Omental fat pad (tissue), 4 donors: ENCODE measurements around the gene NLE1. TPM values are rescaled to one million over a fixed set of nuclear protein-coding genes. Genes with fewer than 3 reads are reported as not detected.

ENCODE experiments used
- ATAC-seq: fragments of 150-250 bp; one replicate; pipeline ENCODE4 v1.9.1; 2016; ENCODE audit warnings: mild to moderate bottlenecking, moderate library complexity; ENCODE audit not compliant: low FRiP score
- DNase-seq: peaks from one replicate; pipeline ENCODE4 v3.0.0-alpha.2; 2019; ENCODE audit warnings: low spot score
- CTCF ChIP-seq, 3 donors: fragments of 450-650 bp; IDR thresholded peaks; one replicate each; pipeline ENCODE4 v1.5.1; 2016 to 2017; ENCODE audit warnings: antibody characterized with exemption in 3 of 3, mild to moderate bottlenecking in 3 of 3, moderate library complexity in 2 of 3
- total RNA-seq, 4 donors: library from RNA; depleted of rRNA; stranded (reverse); fragments of >200 nt; gene quantifications; one replicate each; pipeline ENCODE4 v1.1.0, GENCODE V29; 2016

The NLE1 gene
- total RNA-seq, 4 donors from 2014 or later: 12.1 to 31.3 (median 14.6) TPM

- ATAC-seq (no peak), DNase-seq (no peak)
- TF ChIP-seq CTCF (IDR thresholded peaks at IDR 0.05): no peak
Observed at GRCh38 chr17:35104844-35105450, 37.2 kb downstream of the NLE1 start.

- DNase-seq: no peak
- ATAC-seq: no peak
- no peak for TF ChIP-seq CTCF (IDR thresholded peaks at IDR 0.05)
Observed at GRCh38 chr17:35103271-35103670, 38.8 kb downstream of the NLE1 start.

GRCh38 chr17:35101725-35102124 is 40.4 kb downstream of the NLE1 start:
- no peak for ATAC-seq
- DNase-seq: no peak

GRCh38 chr17:35101036-35101435 is 41.1 kb downstream of the NLE1 start:
- no peak for TF ChIP-seq CTCF (IDR thresholded peaks at IDR 0.05)
- ATAC-seq (no peak), DNase-seq (no peak)

More at GRCh38 chr17:35101725-35102124, 40.4 kb downstream of the NLE1 start:
- no peak for TF ChIP-seq CTCF (IDR thresholded peaks at IDR 0.05)

GRCh38 chr17:35099908-35100307 is 42.2 kb downstream of the NLE1 start:
- ATAC-seq (no peak), DNase-seq (no peak)
- TF ChIP-seq CTCF (IDR thresholded peaks at IDR 0.05): no peak

GRCh38 chr17:35097776-35098175 is 44.3 kb downstream of the NLE1 start:
- TF ChIP-seq CTCF (IDR thresholded peaks at IDR 0.05): no peak
- ATAC-seq (no peak), DNase-seq (no peak)

GRCh38 chr17:35095741-35096140 is 46.4 kb downstream of the NLE1 start:
- DNase-seq (no peak), ATAC-seq (no peak)
- no peak for TF ChIP-seq CTCF (IDR thresholded peaks at IDR 0.05)
